SU-DHL-6 (cell line): ENCODE data around the gene KMT5B.

Experiments
- H2AFZ ChIP-seq: fragments of 200-600 bp; sonication (generic); 2 replicates; pipeline ENCODE4 v1.6.1; 2014; ENCODE audit warnings: low read depth, mild to moderate bottlenecking, moderate library complexity, mixed read lengths, antibody characterized with exemption, low read length; ENCODE audit not compliant: severe bottlenecking
- H3F3A ChIP-seq: fragments of 200-600 bp; shearing (Covaris generic); 2 replicates; pipeline ENCODE4 v1.6.0; 2016; ENCODE audit warnings: antibody characterized with exemption, mild to moderate bottlenecking; ENCODE audit not compliant: insufficient read depth
- H3K27ac ChIP-seq: fragments of 200-600 bp; sonication (generic); 2 replicates; pipeline ENCODE4 v1.5.1; 2016; ENCODE audit warnings: low read depth, mild to moderate bottlenecking, low read length, moderate library complexity, mixed read lengths
- H3K27me3 ChIP-seq: fragments of 200-600 bp; sonication (generic), shearing (Covaris generic); 2 replicates; pipeline ENCODE4 v1.6.0; 2014; ENCODE audit warnings: mild to moderate bottlenecking, low read length
- H3K36me3 ChIP-seq: fragments of 200-600 bp; sonication (generic); 2 replicates; pipeline ENCODE4 v1.6.1; 2014; ENCODE audit warnings: mild to moderate bottlenecking, low read length, mixed read lengths
- H3K4me2 ChIP-seq: fragments of 300-600, 200-600 bp; shearing (Covaris generic), sonication (generic); 2 replicates; pipeline ENCODE4 v1.6.0; 2014; ENCODE audit warnings: low read length, low read depth, mild to moderate bottlenecking; ENCODE audit not compliant: poor library complexity, severe bottlenecking
- H3K4me3 ChIP-seq: fragments of 200-600 bp; sonication (generic); 2 replicates; pipeline ENCODE4 v1.5.1; 2014; ENCODE audit warnings: antibody characterized with exemption, low read length, mild to moderate bottlenecking, mixed read lengths; ENCODE audit not compliant: insufficient read depth, poor library complexity, severe bottlenecking
- H3K79me2 ChIP-seq: fragments of 200-600 bp; sonication (generic); 2 replicates; pipeline ENCODE4 v1.6.1; 2014; ENCODE audit warnings: mild to moderate bottlenecking, low read length, moderate library complexity; ENCODE audit not compliant: insufficient read depth
- H3K9ac ChIP-seq: fragments of 200-600 bp; sonication (generic); 2 replicates; pipeline ENCODE4 v1.7.0; 2014; ENCODE audit warnings: mild to moderate bottlenecking, low read length
- H3K9me2 ChIP-seq: fragments of 200-600 bp; sonication (generic); replicated peaks from 2 replicates; pipeline ENCODE4 v1.6.1; 2014; ENCODE audit warnings: low read length; ENCODE audit not compliant: insufficient read depth
- H3K9me3 ChIP-seq: fragments of 200-600 bp; sonication (generic); 2 replicates; pipeline ENCODE4 v1.6.1; 2014; ENCODE audit warnings: low read length, mixed read lengths; ENCODE audit not compliant: insufficient read depth
- H4K20me1 ChIP-seq: fragments of 200-600 bp; sonication (generic); 2 replicates; pipeline ENCODE4 v1.6.1; 2014; ENCODE audit warnings: low read depth, mild to moderate bottlenecking, antibody characterized with exemption, low read length, moderate library complexity, mixed read lengths
- CTCF ChIP-seq: fragments of 200-600 bp; sonication (generic); IDR thresholded peaks from one replicate; pipeline ENCODE4 v1.5.1; 2017; ENCODE audit warnings: antibody characterized with exemption, mild to moderate bottlenecking, low read length, moderate library complexity; ENCODE audit not compliant: insufficient read depth, poor library complexity, severe bottlenecking
- EZH2phosphoT487 ChIP-seq: fragments of 200-600 bp; sonication (generic), shearing (Covaris generic); conservative IDR thresholded peaks from 2 replicates; pipeline ENCODE4 v1.6.1; 2018; ENCODE audit warnings: mild to moderate bottlenecking, antibody characterized with exemption, low read length, moderate library complexity, mixed read lengths

Gene KMT5B

GRCh38 chr11:68125164-68125563 lies 87.9 kb downstream of the KMT5B start:
- no peak overlapping the region for H3K4me2 ChIP-seq
- H3K79me2 ChIP-seq, result peaks cover 3% of the 10 kb centered on the region; the same call in 1 of the 2 replicates
- no peak overlapping the region for H3K9ac ChIP-seq

GRCh38 chr11:68122936-68123539 lies 90.1 kb downstream of the KMT5B start:
- Histone ChIP-seq H3K36me3 (no peaks in the 10 kb centered on the region), H3K4me3 (no peak overlapping the region), H3K9me2 (no peaks in the 10 kb centered on the region), H3K4me2 (no peak overlapping the region), H3K79me2 (peaks cover 24% of the 10 kb centered on the region), H3K27me3 (no peaks in the 10 kb centered on the region), H3F3A (peaks cover 8% of the 10 kb centered on the region), H4K20me1 (peaks cover 4% of the 10 kb centered on the region; the same call in 1 of the 2 replicates), H3K9ac (no peak overlapping the region), H3K27ac (no peak overlapping the region), H2AFZ (no peak overlapping the region), H3K9me3 (no peaks in the 10 kb centered on the region)
- no peak for TF ChIP-seq EZH2phosphoT487
- no peak for TF ChIP-seq CTCF

More at GRCh38 chr11:68125164-68125563, 87.9 kb downstream of the KMT5B start:
- no peak for TF ChIP-seq EZH2phosphoT487
- no peak for TF ChIP-seq CTCF
- Histone ChIP-seq H3K36me3 (no peaks in the 10 kb centered on the region), H2AFZ (no peak overlapping the region), H4K20me1 (no peaks in the 10 kb centered on the region), H3F3A (no peaks in the 10 kb centered on the region), H3K9me3 (no peaks in the 10 kb centered on the region), H3K27me3 (no peaks in the 10 kb centered on the region), H3K4me3 (no peak overlapping the region), H3K9me2 (no peaks in the 10 kb centered on the region), H3K27ac (no peak overlapping the region)

DNA sequence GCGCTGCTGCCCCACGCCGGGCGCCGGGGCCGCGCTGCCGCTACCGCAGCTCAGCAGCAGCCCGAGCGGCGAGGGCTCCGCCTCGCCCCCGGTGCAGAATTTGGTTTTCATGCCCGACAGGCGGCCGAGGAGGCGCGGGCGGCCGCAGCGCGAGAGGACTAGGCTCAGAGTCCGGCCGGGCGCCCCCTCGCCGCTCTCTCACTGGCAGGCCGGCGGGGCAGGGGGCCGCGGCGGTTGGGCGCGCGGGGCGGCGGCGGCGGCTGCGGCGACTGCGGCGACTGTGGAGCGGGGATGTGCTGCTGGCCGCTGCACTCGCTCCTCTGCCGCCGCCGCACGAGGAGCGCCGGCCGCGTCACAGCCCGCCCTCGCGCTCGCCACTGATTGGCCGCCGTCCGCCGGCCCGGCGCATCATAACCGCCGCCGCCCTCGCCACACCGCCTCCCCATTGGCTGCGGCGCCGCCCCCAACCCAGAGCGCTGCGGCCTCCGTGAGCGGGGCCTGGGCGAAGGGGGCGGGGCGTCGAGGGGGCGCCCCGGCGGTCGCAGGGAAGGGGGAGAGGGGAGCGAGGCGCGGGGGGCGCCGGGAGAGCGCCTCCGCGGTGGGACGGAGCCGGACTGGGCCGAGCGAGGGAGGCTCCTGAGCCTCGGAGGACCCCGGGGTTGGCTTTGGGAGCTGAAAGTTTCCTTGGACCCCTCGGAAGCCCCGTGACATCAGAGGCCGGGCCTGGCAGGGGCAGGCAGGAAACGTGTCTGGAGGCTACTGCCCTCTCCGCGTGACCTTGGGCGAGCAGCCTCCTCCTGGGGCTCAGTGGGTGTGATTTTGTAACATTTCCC lies 91.8 kb downstream of the KMT5B start, which contains the start of gene CHKA:
Gene CHKA (minus strand): TSS at position 322 of the 833 bp plus-strand sequence. CDS start 211 bp downstream, at position 111.
- Histone ChIP-seq H3K79me2 (peaks cover 42% of the 10 kb centered on the region), H3K27ac (peak within 1 kb of the TSS; percentile 55), H3K36me3 (no peaks in the 10 kb centered on the region), H3K4me2 (peak within 1 kb of the TSS; percentile 55), H4K20me1 (peaks cover 4% of the 10 kb centered on the region; the same call in 1 of the 2 replicates), H3K9ac (peak within 1 kb of the TSS; percentile 67), H3F3A (peaks cover 8% of the 10 kb centered on the region), H3K27me3 (no peaks in the 10 kb centered on the region), H3K9me3 (no peaks in the 10 kb centered on the region), H2AFZ (peak within 1 kb of the TSS; percentile 64), H3K4me3 (peak within 1 kb of the TSS; percentile 55), H3K9me2 (no peaks in the 10 kb centered on the region)
- TF ChIP-seq EZH2phosphoT487 (no peak), CTCF (no peak)
